Measurements from ENCODE around the gene SPAG8. TPM values are rescaled to one million over a fixed set of nuclear protein-coding genes. Genes with fewer than 3 reads are reported as not detected.

SPAG8 gene
- total RNA-seq, 1 donor from 2014 or later, result 3.7 TPM

DNA sequence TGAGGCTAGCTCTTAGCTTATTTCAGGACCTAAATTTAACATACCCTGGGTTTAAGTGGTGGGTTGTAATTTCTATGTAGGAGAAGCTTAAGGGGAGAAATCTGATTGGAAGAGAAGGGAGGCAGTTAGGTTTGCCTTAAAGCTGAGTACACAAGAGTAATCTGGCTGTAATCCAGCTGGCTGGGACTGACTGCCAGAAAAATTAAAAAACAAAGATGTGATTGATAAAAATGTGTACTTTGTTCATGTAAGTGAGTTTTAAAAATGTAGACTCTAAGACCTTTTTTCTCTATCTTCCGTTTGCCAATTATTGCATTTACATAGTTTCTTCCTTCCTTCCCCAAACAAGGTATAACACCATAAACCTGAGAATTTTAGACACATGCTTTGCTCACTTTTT lies 40.5 kb downstream of the SPAG8 start:
- DNase-seq, result peak; percentile 76

DNA sequence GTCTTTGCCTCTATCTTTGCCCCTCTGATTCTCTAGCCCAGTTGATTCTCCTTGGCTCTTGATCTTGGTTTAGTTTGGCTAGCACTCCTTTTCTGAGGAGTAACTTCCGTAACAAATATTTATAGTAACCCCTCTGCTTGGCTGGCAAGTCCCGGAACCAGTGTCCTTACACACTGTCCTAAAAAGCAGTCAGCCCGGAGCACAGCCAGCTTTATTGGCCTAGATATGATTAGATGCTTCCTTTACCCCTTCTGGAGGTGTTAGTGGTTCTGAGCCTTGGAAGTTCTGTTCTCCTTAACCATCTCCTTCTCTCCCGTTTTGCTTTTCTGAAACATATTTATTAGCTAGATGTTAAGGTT lies 41.0 kb downstream of the SPAG8 start:
- no peak for DNase-seq

DNA sequence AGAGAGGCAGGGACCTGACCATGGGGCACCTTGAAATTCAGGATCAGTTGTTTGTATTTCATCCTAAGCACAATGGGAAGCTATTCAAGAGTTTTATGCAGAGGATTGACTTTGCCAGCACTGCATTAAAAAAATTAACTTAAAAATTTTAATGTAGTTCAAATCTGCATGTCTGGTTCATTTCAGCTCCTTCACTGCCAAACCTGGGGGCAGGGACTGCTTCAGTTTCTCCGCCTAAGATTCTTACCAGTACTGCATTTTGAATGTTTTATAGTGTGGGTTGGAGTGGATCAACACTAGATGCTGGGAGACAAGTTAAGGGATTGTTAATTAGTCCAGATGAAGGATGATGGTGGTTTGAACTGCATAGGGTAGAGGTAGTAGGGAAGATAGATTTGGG lies 42.3 kb downstream of the SPAG8 start:
- no peak for DNase-seq

DNA sequence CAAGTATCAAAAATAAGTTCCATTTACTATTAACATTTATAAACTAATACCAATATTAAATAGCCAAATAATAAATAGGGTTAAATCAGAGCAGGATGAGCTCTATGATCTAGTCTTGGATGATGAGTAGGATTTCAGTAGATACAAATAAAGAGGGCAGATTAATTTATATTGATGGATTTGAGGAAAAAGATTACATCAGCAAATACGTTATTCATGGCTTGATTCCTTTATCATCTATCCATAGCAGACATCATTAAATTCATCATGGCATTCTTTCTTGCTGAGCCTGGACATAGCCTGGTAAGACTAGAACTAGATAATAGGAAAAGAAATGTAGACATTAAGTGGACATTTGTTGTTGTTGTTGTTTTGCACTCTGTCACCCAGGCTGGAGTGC lies 44.6 kb downstream of the SPAG8 start:
- DNase-seq, result no peak

DNA sequence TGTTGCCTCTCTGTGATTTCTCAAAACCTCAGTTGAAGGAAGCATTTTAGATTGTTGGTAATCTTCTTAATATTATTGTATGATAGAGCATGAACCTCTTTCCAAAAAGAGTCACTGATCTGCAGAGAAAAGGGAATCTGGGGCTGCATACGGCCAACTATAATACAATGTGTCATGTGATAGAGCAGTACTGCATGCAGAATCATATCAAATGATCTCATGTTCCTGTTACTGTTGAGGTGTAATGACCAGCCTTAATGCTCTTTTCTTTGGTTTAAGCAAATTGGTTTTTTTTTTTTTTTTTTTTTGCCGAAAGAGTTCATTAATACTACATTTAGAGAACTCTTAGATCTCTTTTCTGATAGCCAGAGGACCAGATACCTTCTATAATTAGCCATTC lies 45.1 kb downstream of the SPAG8 start:
- DNase-seq, result no peak

DNA sequence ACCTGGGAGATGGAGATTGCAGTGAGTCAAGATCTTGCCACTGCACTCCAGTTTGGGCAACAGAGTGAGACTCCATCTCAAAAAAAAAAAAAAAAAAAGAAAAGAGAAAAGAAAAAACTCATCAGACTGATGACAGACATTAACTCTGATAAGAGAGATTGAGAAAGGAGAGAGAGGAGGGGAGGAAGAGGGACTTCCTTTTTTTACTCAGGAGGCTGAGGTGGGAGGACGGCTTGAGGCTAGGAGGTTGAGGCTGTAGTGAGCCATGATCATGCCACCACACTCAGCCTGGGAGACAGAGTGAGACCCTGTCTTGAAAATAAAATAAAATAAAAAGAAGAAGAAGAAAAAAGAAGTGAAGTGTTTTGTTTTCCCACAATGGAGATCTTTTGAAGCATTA lies 48.3 kb downstream of the SPAG8 start:
- DNase-seq, result no peak

DNA sequence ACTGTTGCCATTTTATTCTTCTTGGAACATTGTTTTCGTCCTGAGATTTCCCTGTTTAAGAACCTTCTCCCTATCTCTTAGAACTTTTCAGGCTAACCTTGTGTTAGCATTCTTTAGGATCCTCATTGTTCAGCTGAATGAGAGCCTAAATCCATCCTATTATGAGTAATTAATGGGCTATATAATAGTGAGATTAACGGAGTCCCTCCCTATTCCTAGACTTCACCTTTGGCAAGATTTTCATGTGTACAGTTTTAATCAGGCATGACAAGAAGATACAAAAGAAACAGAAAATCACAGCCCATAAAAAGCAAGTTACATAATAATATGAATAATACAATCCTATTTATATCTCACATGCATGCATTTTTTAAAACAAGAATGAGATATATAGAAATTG lies 48.9 kb downstream of the SPAG8 start:
- DNase-seq, result no peak

DNA sequence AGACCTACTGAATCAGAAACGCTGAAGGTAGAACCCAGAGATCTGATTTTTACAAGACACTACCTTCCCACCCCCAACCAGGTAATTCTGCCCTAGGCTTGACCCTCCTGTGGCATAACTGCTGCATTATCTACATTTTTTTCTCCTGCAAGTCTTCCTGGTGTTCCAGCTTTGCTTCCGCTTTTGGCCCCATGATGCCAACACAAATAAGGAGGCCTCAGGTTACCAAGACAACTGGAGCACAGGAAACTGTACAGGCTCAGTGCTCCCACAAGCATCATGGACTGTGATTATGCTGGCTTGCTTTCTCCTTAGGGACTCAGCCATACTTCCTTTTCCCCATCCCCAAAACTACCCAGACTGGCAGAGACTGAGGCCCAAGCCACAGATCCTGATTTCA lies 51.4 kb downstream of the SPAG8 start:
- DNase-seq, result peak; percentile 42

DNA sequence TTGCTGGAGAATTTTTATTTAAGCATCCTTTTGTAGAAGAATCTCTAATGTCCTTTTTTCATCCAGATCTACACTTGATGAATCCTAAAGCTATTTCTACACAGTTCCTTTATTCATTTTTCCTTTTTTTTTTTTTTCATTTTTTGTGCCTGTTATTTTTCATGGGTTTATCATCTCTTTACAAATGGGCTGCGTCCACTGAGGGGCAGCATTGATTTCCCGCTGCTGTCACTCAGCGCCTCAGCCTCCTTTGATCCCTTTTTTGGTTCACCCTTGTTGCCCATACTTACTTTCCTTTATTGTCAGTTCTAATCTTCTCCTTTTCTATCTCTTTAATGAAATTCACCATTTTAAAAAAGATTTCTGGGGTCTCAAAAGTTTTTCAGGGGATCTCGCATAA lies 52.3 kb downstream of the SPAG8 start:
- no peak for DNase-seq

Small RNA genes within 50 kb of the gene (small RNA-seq; reads per million reads assigned to genes)
- 0.05 reads per million for gene HINT2 (ENCODE audit: low replicate concordance)

Other genes starting within 250 kb of the SPAG8 start
- 15.8 TPM for gene TESK1, start 207.0 kb downstream of the SPAG8 start, total RNA-seq
- 1.7 TPM for gene CD72, start 193.8 kb downstream of the SPAG8 start, total RNA-seq
- gene SIT1, start 161.3 kb downstream of the SPAG8 start, total RNA-seq, result not detected
- gene RMRP, start 154.2 kb downstream of the SPAG8 start, total RNA-seq, result 2,887 TPM
- gene CCDC107, start 154.0 kb downstream of the SPAG8 start, total RNA-seq, result 16.9 TPM
- gene ARHGEF39, start 147.1 kb downstream of the SPAG8 start, total RNA-seq, result 1.0 TPM
- gene CA9, start 138.3 kb downstream of the SPAG8 start, total RNA-seq, result 0.82 TPM
- 3,889 TPM for gene TPM2, start 122.3 kb downstream of the SPAG8 start, total RNA-seq
- gene TLN1, start 80.1 kb downstream of the SPAG8 start, total RNA-seq, result 210 TPM
- 20.3 TPM for gene CREB3, start 79.6 kb downstream of the SPAG8 start, total RNA-seq
- 43.6 TPM for gene GBA2, start 63.0 kb downstream of the SPAG8 start, total RNA-seq
- 16.7 TPM for gene RGP1, start 63.0 kb downstream of the SPAG8 start, total RNA-seq
- gene MSMP, start 58.0 kb downstream of the SPAG8 start, total RNA-seq, result not detected
- 24.5 TPM for gene NPR2, start 20.7 kb downstream of the SPAG8 start, total RNA-seq
- 18.1 TPM for gene HINT2, start 2.8 kb upstream of the SPAG8 start, total RNA-seq
- not detected for gene FAM221B, start 16.5 kb upstream of the SPAG8 start, total RNA-seq
- gene TMEM8B, start 17.0 kb upstream of the SPAG8 start, total RNA-seq, result 8.2 TPM
- not detected for gene OR13J1, start 58.1 kb upstream of the SPAG8 start, total RNA-seq
- gene HRCT1, start 93.9 kb upstream of the SPAG8 start, total RNA-seq, result not detected
- 1.8 TPM for gene SPAAR, start 97.2 kb upstream of the SPAG8 start, total RNA-seq
- gene OR2S2, start 145.9 kb upstream of the SPAG8 start, total RNA-seq, result not detected
- 22.9 TPM for gene RECK, start 224.7 kb upstream of the SPAG8 start, total RNA-seq

Data from tongue (tissue), 3 donors.